Thyroid gland (tissue), 4 donors: ENCODE results near the gene TSSK3.

Experiments used
- POLR2A ChIP-seq, 2 donors: fragments of 450-650 bp; IDR thresholded peaks; one replicate each; pipeline ENCODE4 v1.6.1; 2017; ENCODE audit warnings: antibody characterized with exemption in 2 of 2, mild to moderate bottlenecking in 2 of 2, moderate library complexity in 1 of 2
- TF ChIP-seq, protein P1 (sequence below), 6 experiments: fragments of 200-600 bp in 3 of 6; fragments of 450-650 bp in 3 of 6; sonication (generic) in 3 of 6; IDR thresholded peaks; one replicate each; pipeline ENCODE4 v1.5.1; 2016 to 2019; ENCODE audit warnings: antibody characterized with exemption in 6 of 6, mild to moderate bottlenecking in 2 of 6, inconsistent platforms in 1 of 6, moderate library complexity in 1 of 6

DNA sequence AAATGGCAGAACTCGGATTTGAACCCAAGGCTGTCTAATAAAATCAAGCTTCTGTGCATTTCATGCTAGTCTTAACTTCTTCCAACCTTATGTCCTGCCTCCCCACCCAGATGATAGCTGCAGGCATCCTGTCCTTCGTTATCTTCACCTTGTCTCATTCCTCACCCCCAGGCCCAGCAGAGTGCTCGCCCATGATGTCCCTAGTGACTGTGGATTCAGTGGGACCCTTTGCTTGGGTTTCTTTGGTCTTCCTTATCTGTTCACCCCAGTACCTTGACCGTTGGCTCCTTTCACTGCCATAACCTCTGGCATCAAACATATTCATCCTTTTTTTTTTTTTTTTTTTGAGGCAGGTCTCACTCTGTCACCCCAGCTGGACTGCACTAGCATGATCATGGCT, 37.5 kb downstream of the TSSK3 start:
- TF ChIP-seq, protein P1, sequence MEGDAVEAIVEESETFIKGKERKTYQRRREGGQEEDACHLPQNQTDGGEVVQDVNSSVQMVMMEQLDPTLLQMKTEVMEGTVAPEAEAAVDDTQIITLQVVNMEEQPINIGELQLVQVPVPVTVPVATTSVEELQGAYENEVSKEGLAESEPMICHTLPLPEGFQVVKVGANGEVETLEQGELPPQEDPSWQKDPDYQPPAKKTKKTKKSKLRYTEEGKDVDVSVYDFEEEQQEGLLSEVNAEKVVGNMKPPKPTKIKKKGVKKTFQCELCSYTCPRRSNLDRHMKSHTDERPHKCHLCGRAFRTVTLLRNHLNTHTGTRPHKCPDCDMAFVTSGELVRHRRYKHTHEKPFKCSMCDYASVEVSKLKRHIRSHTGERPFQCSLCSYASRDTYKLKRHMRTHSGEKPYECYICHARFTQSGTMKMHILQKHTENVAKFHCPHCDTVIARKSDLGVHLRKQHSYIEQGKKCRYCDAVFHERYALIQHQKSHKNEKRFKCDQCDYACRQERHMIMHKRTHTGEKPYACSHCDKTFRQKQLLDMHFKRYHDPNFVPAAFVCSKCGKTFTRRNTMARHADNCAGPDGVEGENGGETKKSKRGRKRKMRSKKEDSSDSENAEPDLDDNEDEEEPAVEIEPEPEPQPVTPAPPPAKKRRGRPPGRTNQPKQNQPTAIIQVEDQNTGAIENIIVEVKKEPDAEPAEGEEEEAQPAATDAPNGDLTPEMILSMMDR (IDR thresholded peaks at IDR 0.05) = no peak
- no peak for TF ChIP-seq POLR2A (IDR thresholded peaks at IDR 0.05)
